Naive thymus-derived CD4-positive, alpha-beta T cell (primary cell): ENCODE results near the gene CNTN5. TPM values are rescaled to one million over a fixed set of nuclear protein-coding genes. Genes with fewer than 3 reads are reported as not detected.

Experiments
- ATAC-seq: fragments of 150-1000 bp; cut with Tn5 transposase; 2 replicates; pipeline ENCODE4 v1.10.0; 2021; ENCODE audit warnings: mild to moderate bottlenecking, moderate library complexity
- CTCF ChIA-PET: fragments of 350-600 bp; sonication (Branson Sonifier 250); formaldehyde crosslinking; loops from one replicate; lab custom pipeline; 2021; ENCODE audit warnings: antibody characterized with exemption; lab: Charles Lee
- POLR2A ChIA-PET: fragments of 350-600 bp; sonication (Branson Sonifier 250); formaldehyde crosslinking; loops from one replicate; lab custom pipeline; 2021; ENCODE audit warnings: antibody characterized with exemption, inconsistent platforms; lab: Charles Lee
- DNase-seq, 9 donors: peaks; one replicate each; pipeline versions ENCODE4 v3.0.0 to v3.0.0-alpha.2; 2020 to 2022; ENCODE audit warnings: mixed read lengths in 1 of 9
- H3K27ac ChIP-seq: one replicate; pipeline ENCODE4 v1.7.0; 2013; ENCODE audit warnings: mild to moderate bottlenecking, low read depth, low read length, moderate library complexity
- H3K27me3 ChIP-seq, 2 donors: one replicate each; pipeline ENCODE4 v1.7.0; 2013; ENCODE audit warnings: low read length in 2 of 2, mild to moderate bottlenecking in 2 of 2, moderate library complexity in 2 of 2; ENCODE audit not compliant: control insufficient read depth in 2 of 2, insufficient read depth in 2 of 2
- H3K36me3 ChIP-seq, 3 experiments: 1 replicate in 2 of 3; 2 replicates in 1 of 3; pipeline ENCODE4 v1.7.0; 2013; ENCODE audit warnings: low read length in 3 of 3, mild to moderate bottlenecking in 3 of 3, moderate library complexity in 1 of 3; ENCODE audit not compliant: insufficient read depth in 3 of 3, control insufficient read depth in 2 of 3
- H3K4me1 ChIP-seq, 2 donors: one replicate each; pipeline ENCODE4 v1.7.0; 2013; ENCODE audit warnings: low read length in 2 of 2, mild to moderate bottlenecking in 2 of 2, moderate library complexity in 1 of 2; ENCODE audit not compliant: control insufficient read depth in 2 of 2, insufficient read depth in 2 of 2
- H3K4me3 ChIP-seq: 2 replicates; pipeline ENCODE4 v1.7.0; 2013; ENCODE audit warnings: mild to moderate bottlenecking, low read length
- H3K9me3 ChIP-seq, 3 experiments: 1 replicate in 2 of 3; 2 replicates in 1 of 3; pipeline ENCODE4 v1.7.0; 2013; ENCODE audit warnings: low read length in 3 of 3; ENCODE audit not compliant: control insufficient read depth in 2 of 3
- H3K27ac Mint-ChIP-seq, 9 donors: one replicate each; pipeline ENCODE4 v1.8.0; 2020 to 2022; ENCODE audit warnings: mixed read lengths in 9 of 9, mild to moderate bottlenecking in 8 of 9, moderate library complexity in 5 of 9, inconsistent platforms in 2 of 9
- H3K27me3 Mint-ChIP-seq, 5 donors: one replicate each; pipeline ENCODE4 v1.8.0; 2021 to 2022; ENCODE audit warnings: mixed read lengths in 5 of 5, mild to moderate bottlenecking in 1 of 5
- H3K36me3 Mint-ChIP-seq, 5 donors: one replicate each; pipeline ENCODE4 v1.8.0; 2020 to 2022; ENCODE audit warnings: mixed read lengths in 5 of 5, mild to moderate bottlenecking in 3 of 5, inconsistent platforms in 1 of 5
- H3K4me1 Mint-ChIP-seq, 7 donors: one replicate each; pipeline ENCODE4 v1.8.0; 2020 to 2022; ENCODE audit warnings: mixed read lengths in 7 of 7, mild to moderate bottlenecking in 3 of 7, inconsistent platforms in 1 of 7
- H3K4me3 Mint-ChIP-seq, 10 donors: one replicate each; pipeline ENCODE4 v1.8.0; 2020 to 2022; ENCODE audit warnings: mild to moderate bottlenecking in 10 of 10, mixed read lengths in 10 of 10, moderate library complexity in 6 of 10, inconsistent platforms in 2 of 10
- H3K9me3 Mint-ChIP-seq, 11 donors: one replicate each; pipeline ENCODE4 v1.8.0; 2020 to 2022; ENCODE audit warnings: mixed read lengths in 11 of 11, mild to moderate bottlenecking in 4 of 11, inconsistent platforms in 1 of 11, moderate library complexity in 1 of 11
- intact Hi-C, 2 donors: fragments of 100-400 bp; cut with micrococcal nuclease; formaldehyde crosslinking; loops; one replicate each; pipeline ENCODE4 v1.15.1; 2023
- polyA plus RNA-seq, 2 donors: library from polyadenylated mRNA; unstranded; fragments of 300-500 nt; fragmentation: Illumina TruSeq; gene quantifications; one replicate each; pipeline ENCODE4 v1.2.3, GENCODE V29; 2021
- total RNA-seq, 6 experiments: library from RNA in 5 of 6; stranded (reverse) in 5 of 6; gene quantifications; 1 replicate in 5 of 6; 2 replicates in 1 of 6; pipeline ENCODE4 v1.2.3 and lab custom pipeline; 2021 to 2026

CNTN5 gene
- total and polyA plus RNA-seq, 7 experiments from 2014 or later: not detected

DNA sequence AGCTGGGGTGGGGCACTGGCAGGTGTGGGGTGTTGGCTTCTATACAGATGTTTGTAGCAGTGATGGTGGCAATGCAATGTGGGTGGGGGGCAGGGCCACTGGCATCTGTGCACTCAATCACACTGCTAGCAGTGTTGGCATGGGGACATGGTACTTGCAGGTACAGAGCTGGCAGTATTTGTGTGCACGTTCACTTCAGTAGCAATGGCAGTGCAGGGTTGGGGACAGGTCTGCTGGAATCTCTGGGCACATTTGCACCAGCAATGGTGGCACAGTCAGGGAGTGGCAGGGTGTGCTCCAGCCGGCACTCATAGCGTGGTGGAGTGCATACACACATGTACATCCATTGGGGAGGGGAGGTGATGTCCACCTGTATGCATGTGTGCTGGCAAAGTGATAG lies 775.2 kb downstream of the CNTN5 start:
- Histone ChIP-seq H3K4me1 (no peaks in the 10 kb centered on the region), H3K4me3 (no peak overlapping the region), H3K36me3 (no peaks in the 10 kb centered on the region), H3K27me3 (no peaks in the 10 kb centered on the region), H3K27ac (no peak overlapping the region), H3K9me3 (no peaks in the 10 kb centered on the region)
- no peak overlapping the region for H3K27ac Mint-ChIP-seq
- H3K4me3 Mint-ChIP-seq: no peak overlapping the region
- peaks cover 0 to 3% (median 0%) of the 10 kb centered on the region in 5 donors for H3K36me3 Mint-ChIP-seq
- ChIA-PET CTCF (no interaction called here), POLR2A (no interaction called here)
- H3K27me3 Mint-ChIP-seq: no peaks in the 10 kb centered on the region
- DNase-seq: no peak
- ATAC-seq: no peak
- peaks cover 4 to 60% (median 16%) of the 10 kb centered on the region in 11 donors for H3K9me3 Mint-ChIP-seq
- no peaks in the 10 kb centered on the region for H3K4me1 Mint-ChIP-seq
- intact Hi-C loops: no loop called here

DNA sequence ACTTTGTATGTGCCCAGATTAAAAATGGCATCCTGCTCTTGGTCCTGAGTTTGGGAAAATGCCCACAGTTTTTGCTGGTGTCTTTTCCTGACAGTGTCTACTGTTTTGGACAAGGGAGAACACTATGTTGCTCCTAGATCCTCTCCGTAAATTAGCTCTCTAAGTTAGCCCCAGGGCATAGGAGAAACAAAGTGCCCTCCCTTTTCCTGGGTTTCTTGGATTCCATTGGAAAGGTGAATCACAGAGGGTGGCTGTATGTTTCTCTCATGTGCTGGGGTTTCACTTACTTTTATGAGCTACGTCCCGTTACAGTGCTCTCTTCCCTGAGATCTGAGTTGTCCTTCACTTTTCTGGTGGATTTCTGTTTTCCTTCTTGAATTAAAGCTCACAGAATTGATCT lies 782.8 kb downstream of the CNTN5 start:
- no peaks in the 10 kb centered on the region for H3K4me1 Mint-ChIP-seq
- H3K27me3 Mint-ChIP-seq: no peaks in the 10 kb centered on the region
- Histone ChIP-seq H3K27ac (no peak overlapping the region), H3K4me1 (no peaks in the 10 kb centered on the region), H3K4me3 (no peak overlapping the region), H3K36me3 (no peaks in the 10 kb centered on the region), H3K27me3 (no peaks in the 10 kb centered on the region), H3K9me3 (peaks cover 0 to 9% (median 0%) of the 10 kb centered on the region in 3 experiments)
- CTCF ChIA-PET: no interaction called here
- ATAC-seq: no peak
- POLR2A ChIA-PET: no interaction called here
- H3K27ac Mint-ChIP-seq: no peak overlapping the region
- H3K4me3 Mint-ChIP-seq: no peak overlapping the region
- H3K9me3 Mint-ChIP-seq: peaks cover 1 to 30% (median 6%) of the 10 kb centered on the region in 11 donors
- DNase-seq: no peak
- intact Hi-C loops: no loop called here
- no peaks in the 10 kb centered on the region for H3K36me3 Mint-ChIP-seq

DNA sequence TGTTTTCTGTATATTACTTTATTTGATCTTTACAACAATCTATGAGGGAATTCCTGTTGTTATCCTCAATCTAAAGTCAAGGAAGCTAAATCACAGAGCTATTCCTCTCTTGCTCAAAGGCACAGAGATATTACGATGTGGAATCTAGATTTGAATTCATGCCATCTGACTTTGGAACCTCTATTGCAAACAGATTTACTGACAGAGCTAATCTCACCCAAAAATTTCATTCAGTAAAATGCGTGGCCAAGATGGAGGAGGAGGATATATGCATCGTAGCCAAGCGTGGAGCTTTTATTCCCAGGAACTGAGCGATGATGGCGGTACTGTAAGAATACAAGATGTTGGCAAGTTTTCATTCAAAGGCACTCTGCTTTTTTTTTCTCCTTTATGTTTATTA lies 791.8 kb downstream of the CNTN5 start:
- DNase-seq (no peak), ATAC-seq (no peak)
- Histone ChIP-seq H3K4me1 (no peaks in the 10 kb centered on the region), H3K4me3 (no peak overlapping the region), H3K9me3 (no peaks in the 10 kb centered on the region), H3K27ac (no peak overlapping the region), H3K36me3 (no peaks in the 10 kb centered on the region), H3K27me3 (no peaks in the 10 kb centered on the region)
- ChIA-PET CTCF (no interaction called here), POLR2A (no interaction called here)
- H3K9me3 Mint-ChIP-seq: peaks cover 0 to 30% (median 5%) of the 10 kb centered on the region in 11 donors
- H3K36me3 Mint-ChIP-seq: peaks cover 0 to 4% (median 0%) of the 10 kb centered on the region in 5 donors
- H3K27ac Mint-ChIP-seq: no peak overlapping the region
- no peaks in the 10 kb centered on the region for H3K4me1 Mint-ChIP-seq
- intact Hi-C loops: no loop called here
- no peaks in the 10 kb centered on the region for H3K27me3 Mint-ChIP-seq
- H3K4me3 Mint-ChIP-seq: no peak overlapping the region

DNA sequence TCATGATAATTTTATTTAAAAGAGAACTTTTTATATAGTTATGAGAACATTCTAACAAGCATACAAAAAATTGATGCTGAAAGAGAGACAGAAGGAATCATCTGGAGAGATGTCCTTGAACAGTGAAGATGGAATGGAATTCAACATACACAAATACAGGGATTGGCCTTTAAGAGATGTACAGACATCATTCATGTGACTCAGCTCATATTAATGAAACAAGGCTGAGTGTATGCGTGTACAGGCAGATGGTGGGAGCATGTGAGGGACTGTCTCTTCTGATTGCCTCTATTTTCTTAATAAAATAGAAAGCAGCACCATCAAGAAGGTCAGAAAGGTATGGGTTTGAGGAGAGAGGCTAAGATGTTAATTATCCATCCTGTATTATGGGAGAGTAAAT lies 793.3 kb downstream of the CNTN5 start:
- Mint-ChIP-seq H3K36me3 (peaks cover 0 to 4% (median 0%) of the 10 kb centered on the region in 5 donors), H3K27me3 (no peaks in the 10 kb centered on the region), H3K27ac (no peak overlapping the region), H3K9me3 (peaks cover 0 to 30% (median 6%) of the 10 kb centered on the region in 11 donors), H3K4me3 (no peak overlapping the region), H3K4me1 (no peaks in the 10 kb centered on the region)
- intact Hi-C loops: no loop called here
- POLR2A ChIA-PET: no interaction called here
- Histone ChIP-seq H3K36me3 (no peaks in the 10 kb centered on the region), H3K9me3 (no peaks in the 10 kb centered on the region), H3K4me1 (no peaks in the 10 kb centered on the region), H3K4me3 (no peak overlapping the region), H3K27ac (no peak overlapping the region), H3K27me3 (no peaks in the 10 kb centered on the region)
- CTCF ChIA-PET: no interaction called here
- DNase-seq: no peak
- no peak for ATAC-seq

DNA sequence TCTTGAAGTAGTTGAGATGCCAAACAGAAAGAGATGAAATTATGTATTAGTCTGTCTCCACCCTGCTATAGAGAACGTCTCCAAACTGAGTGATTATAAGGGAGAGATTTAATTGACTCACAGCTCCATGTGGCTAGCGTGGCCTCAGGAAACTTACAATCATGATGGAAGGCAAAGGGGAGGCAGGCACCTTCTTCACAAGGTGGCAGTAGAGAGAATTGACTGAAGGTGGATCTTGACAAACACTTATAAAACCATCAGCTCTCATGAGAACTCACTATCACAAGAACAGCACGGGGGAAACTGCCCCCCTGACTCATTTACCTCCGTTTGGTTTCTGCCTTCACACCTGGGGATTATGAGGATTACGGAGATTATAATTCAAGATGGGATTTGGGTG lies 794.0 kb downstream of the CNTN5 start:
- Mint-ChIP-seq H3K9me3 (peaks cover 0 to 35% (median 9%) of the 10 kb centered on the region in 11 donors), H3K36me3 (peaks cover 0 to 4% (median 0%) of the 10 kb centered on the region in 5 donors), H3K4me3 (no peak overlapping the region), H3K4me1 (no peaks in the 10 kb centered on the region), H3K27me3 (no peaks in the 10 kb centered on the region), H3K27ac (no peak overlapping the region)
- Histone ChIP-seq H3K4me1 (no peaks in the 10 kb centered on the region), H3K27me3 (no peaks in the 10 kb centered on the region), H3K9me3 (no peaks in the 10 kb centered on the region), H3K27ac (no peak overlapping the region), H3K4me3 (no peak overlapping the region), H3K36me3 (no peaks in the 10 kb centered on the region)
- CTCF ChIA-PET: no interaction called here
- POLR2A ChIA-PET: no interaction called here
- DNase-seq (no peak), ATAC-seq (no peak)
- intact Hi-C loops: no loop called here

DNA sequence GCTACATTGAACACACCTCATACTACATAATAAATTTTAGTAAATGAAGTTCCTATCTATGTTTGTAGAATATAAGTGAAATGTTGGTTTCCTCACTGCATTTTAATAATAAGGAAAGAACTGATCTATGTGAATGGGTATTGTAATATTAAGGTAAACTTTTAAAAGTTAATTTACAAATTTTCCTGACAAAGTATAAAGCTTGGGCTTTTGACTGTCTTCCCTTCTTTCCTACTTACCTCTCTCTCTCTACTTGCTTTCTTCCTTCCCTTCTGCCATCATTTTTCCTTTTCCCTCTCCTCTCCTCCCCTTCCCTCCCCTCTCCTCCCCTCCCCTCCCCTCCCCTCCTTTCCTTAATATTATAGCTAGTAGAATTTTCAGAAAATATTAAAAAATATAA lies 798.2 kb downstream of the CNTN5 start:
- intact Hi-C loops: no loop called here
- Mint-ChIP-seq H3K4me1 (no peaks in the 10 kb centered on the region), H3K36me3 (peaks cover 0 to 4% (median 0%) of the 10 kb centered on the region in 5 donors), H3K27ac (no peak overlapping the region), H3K27me3 (no peaks in the 10 kb centered on the region), H3K4me3 (no peak overlapping the region), H3K9me3 (peaks cover 2 to 36% (median 9%) of the 10 kb centered on the region in 11 donors)
- Histone ChIP-seq H3K27me3 (no peaks in the 10 kb centered on the region), H3K27ac (no peak overlapping the region), H3K4me1 (no peaks in the 10 kb centered on the region), H3K4me3 (no peak overlapping the region), H3K9me3 (no peaks in the 10 kb centered on the region), H3K36me3 (no peaks in the 10 kb centered on the region)
- DNase-seq (no peak), ATAC-seq (no peak)
- ChIA-PET CTCF (no interaction called here), POLR2A (no interaction called here)

DNA sequence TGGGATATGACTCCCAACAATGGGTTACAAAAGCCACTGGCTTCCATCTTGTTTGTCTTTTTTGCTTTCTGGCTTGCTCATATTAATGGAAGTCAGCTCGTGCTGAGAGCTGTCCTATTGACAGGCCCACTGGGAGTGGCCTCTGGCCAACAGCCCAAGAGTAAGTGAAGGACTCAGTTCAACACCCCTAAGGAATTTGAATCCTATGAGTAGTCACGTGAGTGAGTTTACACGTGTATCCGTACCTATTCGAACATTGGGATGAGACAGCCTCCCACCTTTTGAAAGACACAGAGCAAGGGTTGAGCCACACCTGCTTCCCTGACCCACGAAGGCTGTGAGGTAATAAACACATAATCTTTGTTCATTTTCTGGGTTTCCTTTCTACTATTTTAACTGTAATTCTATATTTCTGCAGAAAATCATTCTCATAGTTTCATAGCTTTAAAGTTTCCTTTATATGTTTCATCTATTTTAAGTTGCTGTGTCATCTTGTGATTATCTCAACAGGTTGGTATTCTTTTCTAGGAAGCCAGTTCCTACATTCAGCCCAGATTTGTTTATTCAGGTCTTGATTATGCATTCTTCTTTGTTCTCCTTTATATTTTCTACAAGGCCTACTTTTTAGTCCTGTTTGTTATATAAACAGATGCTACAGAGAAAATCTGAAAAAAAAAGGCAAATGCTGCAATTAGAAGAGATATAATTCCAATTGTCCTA lies 802.3 kb downstream of the CNTN5 start:
- Mint-ChIP-seq H3K27ac (no peak overlapping the region), H3K9me3 (peaks cover 0 to 20% (median 6%) of the 10 kb centered on the region in 11 donors), H3K4me3 (no peak overlapping the region), H3K4me1 (no peaks in the 10 kb centered on the region), H3K27me3 (no peaks in the 10 kb centered on the region), H3K36me3 (peaks cover 0 to 4% (median 0%) of the 10 kb centered on the region in 5 donors)
- no peak overlapping the region for H3K4me3 ChIP-seq
- ChIA-PET POLR2A (no interaction called here), CTCF (no interaction called here)
- no peaks in the 10 kb centered on the region for H3K9me3 ChIP-seq
- no peaks in the 10 kb centered on the region for H3K27me3 ChIP-seq
- intact Hi-C loops: no loop called here
- no peak for ATAC-seq
- H3K36me3 ChIP-seq: no peaks in the 10 kb centered on the region
- H3K27ac ChIP-seq: no peak overlapping the region
- no peaks in the 10 kb centered on the region for H3K4me1 ChIP-seq
- no peak for DNase-seq
